Ramos (cell line): ENCODE results near the gene PCBP3.
"Not testable (repeated sequence)": the region's sequence is repeated elsewhere in the genome, so short reads cannot be mapped to it uniquely, and the experiment has no call there.

Experiments
- in situ Hi-C: fragments of 300-500 bp; cut with MboI; formaldehyde crosslinking; loops from one replicate; pipeline ENCODE4 v1.14.3; 2022; ENCODE audit warnings: low sequenced_read_pairs; ENCODE audit not compliant: unreplicated experiment

PCBP3 gene

GRCh38 chr21:45965084-45965809 lies 321.7 kb downstream of the PCBP3 start:
- in situ Hi-C loops: no loop called here

GRCh38 chr21:45966791-45967394 lies 323.4 kb downstream of the PCBP3 start:
- in situ Hi-C loops: no loop called here

- in situ Hi-C loops: no loop called here
These were observed 326.6 kb downstream of the PCBP3 start for GRCh38 chr21:45969921-45970673.

DNA sequence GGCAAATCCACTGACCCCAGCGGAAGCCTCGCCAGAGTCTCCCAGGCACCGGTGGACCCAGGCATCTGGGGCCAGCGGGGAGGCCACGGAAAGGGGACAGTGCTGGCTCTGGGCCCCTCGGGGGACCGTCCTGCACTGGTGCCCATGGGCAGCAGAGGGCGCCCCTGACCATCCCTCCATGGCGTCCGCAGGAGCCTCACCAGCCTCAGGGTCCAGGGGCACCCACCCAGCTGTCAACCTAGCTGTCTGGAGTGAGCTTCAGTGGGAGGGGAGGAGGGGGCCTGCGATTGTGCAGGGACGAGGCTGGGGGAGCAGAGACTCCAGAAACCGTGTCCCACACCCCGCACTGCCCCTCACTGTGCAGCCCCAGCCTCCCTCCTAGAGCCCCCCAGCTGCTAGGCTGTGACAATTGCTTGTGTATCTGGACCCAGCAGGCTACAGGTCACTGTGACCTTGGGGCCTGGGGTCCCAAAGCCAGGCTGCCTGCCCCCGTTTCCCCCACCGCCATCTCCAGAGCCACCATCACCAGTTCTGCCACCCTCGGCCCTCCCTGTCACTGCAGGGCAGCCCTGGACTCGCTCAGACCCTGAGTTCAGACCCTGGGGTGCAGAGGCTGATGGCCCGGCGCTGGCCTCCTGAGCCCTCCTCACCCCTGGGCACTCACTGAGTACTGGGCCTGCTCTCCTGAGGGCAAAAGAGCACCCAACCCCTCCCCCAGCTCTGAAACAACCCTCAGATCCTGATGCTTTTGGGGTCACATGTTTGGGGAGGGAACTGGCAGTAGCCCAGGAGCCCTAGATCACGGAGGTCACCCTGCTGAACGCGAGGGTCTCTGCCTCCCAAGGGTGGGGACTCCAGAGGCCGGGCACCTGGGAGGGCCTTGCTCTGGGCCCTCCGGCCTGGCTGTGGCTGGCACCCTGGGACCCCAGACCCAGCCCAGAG lies 327.4 kb downstream of the PCBP3 start:
- in situ Hi-C loops: no loop called here

DNA sequence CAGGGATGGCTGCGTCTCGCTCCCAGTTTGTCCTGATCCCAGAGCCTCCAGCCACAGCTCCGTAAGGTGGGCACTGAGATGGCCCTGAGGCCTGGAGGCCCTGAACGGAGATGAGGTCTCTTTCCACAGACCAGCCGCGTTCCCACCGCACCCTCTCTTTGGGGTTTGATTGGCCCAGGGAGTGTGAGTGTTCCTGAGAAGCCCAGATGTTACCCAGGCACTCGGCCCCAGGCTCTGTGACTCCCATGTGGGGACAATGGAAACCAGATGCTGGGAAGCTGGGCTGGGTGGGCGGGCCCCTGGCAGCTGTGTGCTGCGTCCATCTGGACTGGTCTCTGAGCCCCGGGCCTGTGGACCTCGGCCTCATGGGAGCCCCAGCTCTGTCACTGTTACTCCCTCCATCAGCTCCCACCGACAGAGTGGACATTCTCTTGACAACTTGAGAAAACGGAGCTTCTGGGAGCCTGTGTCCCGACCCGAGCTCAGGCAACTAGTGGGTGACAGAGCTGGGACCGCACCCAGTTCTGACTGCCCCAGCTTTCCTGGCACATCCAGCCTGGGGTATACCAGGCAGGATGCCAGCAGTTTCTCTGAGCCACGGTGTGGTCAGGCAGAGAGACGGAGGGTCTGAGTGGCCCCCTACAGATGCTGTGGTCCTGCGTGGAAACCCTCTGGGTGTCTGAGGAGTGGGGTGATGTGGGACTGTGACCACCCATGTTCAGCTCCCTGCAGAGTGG lies 328.3 kb downstream of the PCBP3 start:
- in situ Hi-C loops: no loop called here

GRCh38 chr21:45972353-45972715 lies 328.8 kb downstream of the PCBP3 start:
- in situ Hi-C loops: no loop called here

DNA sequence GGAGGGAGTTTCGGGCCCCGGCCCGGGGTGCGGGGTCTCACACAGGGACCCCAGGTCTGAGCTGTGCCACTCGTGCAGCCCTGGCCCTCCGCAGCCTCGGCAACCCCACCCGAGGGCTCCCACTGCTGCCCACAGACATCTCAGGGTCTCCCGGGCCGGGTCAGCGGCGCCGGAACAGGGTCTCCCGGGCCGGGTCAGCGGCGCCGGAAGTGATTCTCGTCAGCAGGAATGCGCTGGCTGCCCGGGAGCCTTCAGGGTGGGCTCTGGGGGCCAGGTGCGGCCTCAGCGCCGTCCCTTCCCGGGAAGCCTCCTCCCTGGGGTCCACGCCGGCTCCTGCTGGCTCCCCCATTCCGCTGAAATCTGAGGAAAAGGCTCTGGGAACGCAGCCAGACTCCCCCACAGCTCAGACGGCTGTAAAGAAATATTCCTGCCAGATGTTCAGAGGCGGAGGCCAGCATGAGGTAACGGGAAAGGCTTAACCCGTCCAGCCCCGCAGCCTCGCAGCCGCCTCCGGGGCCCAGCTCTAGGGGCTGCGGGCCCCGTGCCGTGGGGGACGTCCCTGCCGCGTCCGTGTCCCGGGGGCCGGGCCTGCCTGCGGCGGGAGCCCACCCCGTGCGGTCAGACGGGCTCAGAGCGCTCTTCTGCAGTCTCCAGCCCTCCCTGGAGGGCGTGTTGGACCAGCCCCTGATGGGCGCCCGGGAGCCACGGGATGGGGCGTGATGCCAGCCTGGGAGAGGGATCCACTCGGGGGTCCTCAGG lies 329.4 kb downstream of the PCBP3 start:
- in situ Hi-C loops: no loop called here

GRCh38 chr21:45973475-45974072 lies 330.0 kb downstream of the PCBP3 start:
- in situ Hi-C loops: no loop called here

- in situ Hi-C loops: no loop called here
These were observed 330.8 kb downstream of the PCBP3 start for GRCh38 chr21:45974073-45975019.

DNA sequence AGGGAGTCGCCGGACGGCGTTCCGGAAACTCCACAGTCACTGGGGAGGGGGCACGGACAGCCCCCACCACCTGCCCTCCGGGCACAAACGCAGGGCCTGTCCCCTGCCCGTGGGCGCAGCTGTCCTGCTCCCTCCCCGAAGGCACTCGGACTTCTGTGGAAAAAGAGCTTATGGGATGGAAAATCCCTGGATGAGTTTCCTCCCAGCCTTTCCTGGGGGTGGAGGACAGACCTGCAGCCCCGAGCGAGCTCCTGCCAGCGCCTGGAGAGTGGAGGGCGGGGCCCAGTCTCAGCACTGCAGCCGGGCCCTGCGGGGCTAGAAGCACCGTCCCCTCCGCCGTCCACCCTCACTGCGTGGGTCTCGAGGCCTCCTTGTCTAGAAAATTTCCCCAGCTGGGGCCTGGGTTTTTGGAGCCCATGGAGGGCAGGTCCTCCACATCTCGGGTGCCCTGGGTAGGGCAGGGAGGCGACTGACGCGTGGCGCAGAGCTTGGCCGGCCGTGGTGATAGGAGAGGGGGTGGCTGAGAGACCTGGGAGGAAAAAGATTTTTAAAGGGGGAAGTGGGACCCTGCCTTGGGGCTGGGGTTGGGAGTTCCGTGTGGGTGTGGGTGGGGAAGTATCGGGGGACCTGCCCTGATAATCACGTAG lies 331.6 kb downstream of the PCBP3 start:
- in situ Hi-C loops: no loop called here

DNA sequence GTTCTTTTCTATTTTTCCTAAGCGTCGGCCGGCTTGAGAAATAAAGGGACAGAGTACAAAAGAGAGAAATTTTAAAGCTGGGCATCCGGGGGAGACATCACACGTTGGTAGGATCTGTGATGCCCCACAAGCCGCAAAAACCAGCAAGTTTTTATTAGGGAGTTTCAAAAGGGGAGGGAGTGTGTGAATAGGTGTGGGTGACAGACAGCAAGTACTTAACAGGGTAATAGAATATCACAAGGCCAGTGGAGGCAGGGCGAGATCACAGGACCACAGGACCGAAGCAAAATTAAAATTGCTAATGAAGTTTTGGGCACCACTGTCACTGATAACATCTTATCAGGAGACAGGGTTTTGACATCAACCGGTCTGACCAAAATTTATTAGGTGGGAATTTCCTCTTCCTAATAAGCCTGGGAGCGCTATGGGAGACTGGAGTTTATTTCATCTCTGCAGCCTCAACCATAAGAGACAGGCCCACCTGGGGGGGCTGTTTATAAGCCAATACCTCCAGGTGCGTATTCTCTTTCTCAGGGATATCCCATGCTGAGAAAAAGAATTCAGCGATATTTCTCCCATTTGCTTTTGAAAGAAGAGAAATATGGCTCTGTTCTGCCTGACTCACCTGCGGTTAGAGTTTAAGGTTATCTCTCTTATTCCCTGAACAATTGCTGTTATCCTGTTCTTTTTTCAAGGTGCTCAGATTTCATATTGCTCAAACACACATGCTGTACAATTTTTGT lies 332.3 kb downstream of the PCBP3 start:
- in situ Hi-C loops: not testable (repeated sequence)

DNA sequence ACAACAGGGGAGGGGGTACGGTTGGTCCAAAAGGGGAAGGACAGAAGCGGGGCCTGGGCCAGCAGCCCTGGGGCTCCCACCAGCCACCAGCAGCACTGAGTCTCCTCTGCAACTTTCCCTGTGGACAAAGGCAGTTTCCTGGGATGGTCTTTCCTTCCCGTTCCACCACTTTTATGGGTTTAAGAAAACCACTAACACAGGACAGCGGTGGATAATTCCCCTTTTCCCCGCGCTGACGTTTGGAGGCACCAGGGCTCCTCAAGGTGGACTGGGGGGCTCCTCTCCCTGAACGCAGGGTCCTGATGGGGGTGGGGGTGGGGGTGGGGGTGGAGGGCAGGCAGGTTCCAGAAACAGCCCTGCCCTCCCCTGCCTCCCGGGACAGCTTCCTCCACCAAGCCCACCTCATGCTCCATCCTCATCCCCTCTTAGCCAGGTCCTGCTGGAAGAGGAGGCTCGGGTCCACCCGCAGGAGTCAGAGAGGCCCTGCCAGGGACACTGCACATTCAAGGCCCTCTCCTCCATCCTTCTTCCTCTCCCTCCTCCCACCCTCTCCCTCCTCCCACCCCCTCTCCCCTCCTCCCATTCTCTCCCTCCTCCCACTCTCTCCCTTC lies 333.3 kb downstream of the PCBP3 start:
- in situ Hi-C loops: no loop called here

DNA sequence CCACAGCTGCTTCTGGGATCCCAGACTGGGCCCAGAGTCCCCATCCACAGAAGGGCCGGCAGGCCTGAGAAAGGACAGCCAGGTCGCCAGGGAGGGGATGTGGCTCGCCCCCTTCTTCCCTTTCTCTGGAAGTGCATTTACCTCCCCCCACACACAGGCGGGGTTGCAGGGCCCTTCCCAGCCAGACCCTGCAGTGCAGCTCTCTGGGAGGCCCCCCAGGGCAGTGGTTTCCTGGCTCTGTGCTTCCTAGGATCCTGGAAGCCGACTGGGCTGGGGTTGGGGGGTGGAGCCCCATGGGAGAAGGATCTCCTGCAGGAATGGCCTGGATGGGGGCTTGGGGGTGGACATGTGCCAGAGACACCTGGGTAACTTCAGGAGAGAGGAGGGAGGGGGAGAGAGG lies 333.9 kb downstream of the PCBP3 start:
- in situ Hi-C loops: no loop called here

GRCh38 chr21:45979141-45979631 lies 335.7 kb downstream of the PCBP3 start:
- in situ Hi-C loops: no loop called here

GRCh38 chr21:45979651-45980050 lies 336.1 kb downstream of the PCBP3 start:
- in situ Hi-C loops: no loop called here

GRCh38 chr21:45980271-45980670 lies 336.7 kb downstream of the PCBP3 start:
- in situ Hi-C loops: no loop called here
